H1 (cell line): Measurements from ENCODE around the gene PRSS22. TPM values are rescaled to one million over a fixed set of nuclear protein-coding genes. Genes with fewer than 3 reads are reported as not detected.

Experiments used
- CBX8 ChIP-seq: fragments of 300-800, 300-1000 bp; sonication (generic); IDR thresholded peaks from 2 replicates; pipeline ENCODE4 v1.7.1; 2016; ENCODE audit warnings: low read depth, low read length, borderline replicate concordance
- CREB1 ChIP-seq: IDR thresholded peaks from 2 replicates; pipeline ENCODE4 v1.6.1; 2012; ENCODE audit warnings: inconsistent platforms
- EGR1 ChIP-seq: IDR thresholded peaks from 2 replicates; pipeline ENCODE4 v1.6.1; 2011; ENCODE audit warnings: low read depth, low read length, borderline replicate concordance
- PHF8 ChIP-seq: fragments of 200-600 bp; sonication (generic); conservative IDR thresholded peaks from 2 replicates; pipeline ENCODE4 v1.7.1; 2012; ENCODE audit warnings: low read depth, mild to moderate bottlenecking, inconsistent platforms, low read length, moderate library complexity
- polyA plus RNA-seq, 7 experiments: library from polyadenylated mRNA; depleted of rRNA in 3 of 7; stranded (reverse) in 5 of 7; unstranded in 2 of 7; fragments of >200 nt in 5 of 7; fragments of 200-250 nt in 2 of 7; gene quantifications; 1 replicate in 5 of 7; 2 replicates in 1 of 7; 4 replicates in 1 of 7; pipeline versions ENCODE4 v1.2.1 to v1.2.3, GENCODE V29; 2011 to 2013; ENCODE audit warnings: missing spikeins in 2 of 7, mixed read lengths in 2 of 7
- total RNA-seq: library from RNA; stranded (reverse); fragmentation: NEBNext Ultra II Directional; extraction: Animal tissue kit (Norgen Biotek cat#: 25700); gene quantifications from 2 replicates; pipeline ENCODE4 v1.2.1, GENCODE V29; 2021
- TF ChIP-seq, protein P1 (sequence below): fragments of 300-600 bp; sonication (generic); IDR thresholded peaks from 2 replicates; pipeline ENCODE4 v1.7.1; 2012; ENCODE audit warnings: low read length, moderate library complexity, mild to moderate bottlenecking, inconsistent platforms; ENCODE audit not compliant: insufficient replicate concordance
- TF ChIP-seq, protein P2 (sequence below), 3 experiments: IDR thresholded peaks; 1 replicate in 2 of 3; 2 replicates in 1 of 3; pipeline versions ENCODE4 v1.5.1 to v1.6.1; 2011; ENCODE audit warnings: low read length in 3 of 3, mild to moderate bottlenecking in 3 of 3, inconsistent platforms in 2 of 3, low read depth in 1 of 3, moderate library complexity in 1 of 3; ENCODE audit not compliant: insufficient read depth in 1 of 3; ENCODE audit errors: control extremely low read depth in 1 of 3
- TF ChIP-seq, protein P3 (sequence below): IDR thresholded peaks from 2 replicates; pipeline ENCODE4 v1.6.1; 2012; ENCODE audit warnings: inconsistent platforms

PRSS22 gene
- total and polyA plus RNA-seq, 2 of the 8 experiments (the other 6 are each of a cell fraction or from before 2014, with no cell fraction given) = 4.0 to 4.4 TPM

DNA sequence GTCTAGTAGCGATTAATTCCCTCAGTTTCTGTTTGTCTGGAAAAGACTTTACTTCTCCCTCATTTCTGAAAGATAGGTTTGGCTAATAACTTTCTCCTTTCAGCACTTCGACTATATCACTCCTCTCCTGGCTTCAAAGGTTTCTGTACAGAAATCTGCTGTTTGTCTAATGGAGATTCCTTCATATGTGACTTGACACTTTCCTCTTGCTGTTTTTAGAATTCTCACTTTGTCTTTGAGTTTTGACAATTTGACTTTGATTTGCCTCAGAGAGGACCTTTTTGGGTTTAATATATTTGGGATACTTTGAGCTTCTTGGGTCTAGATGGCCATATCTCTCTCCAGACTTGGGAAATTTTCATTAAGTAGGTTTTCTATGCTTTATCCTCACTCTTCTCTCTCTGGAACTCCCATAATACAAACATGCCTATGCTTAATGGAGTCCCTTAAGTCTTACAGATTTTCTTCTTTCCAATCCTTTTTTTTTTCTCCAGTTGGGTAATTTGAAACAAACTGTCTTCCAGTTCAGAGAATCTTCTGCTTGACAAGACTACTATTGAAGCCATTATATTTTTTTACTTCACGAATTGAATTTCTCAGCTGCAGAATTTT, 48.7 kb downstream of the PRSS22 start (continued):
- TF ChIP-seq, protein P1, sequence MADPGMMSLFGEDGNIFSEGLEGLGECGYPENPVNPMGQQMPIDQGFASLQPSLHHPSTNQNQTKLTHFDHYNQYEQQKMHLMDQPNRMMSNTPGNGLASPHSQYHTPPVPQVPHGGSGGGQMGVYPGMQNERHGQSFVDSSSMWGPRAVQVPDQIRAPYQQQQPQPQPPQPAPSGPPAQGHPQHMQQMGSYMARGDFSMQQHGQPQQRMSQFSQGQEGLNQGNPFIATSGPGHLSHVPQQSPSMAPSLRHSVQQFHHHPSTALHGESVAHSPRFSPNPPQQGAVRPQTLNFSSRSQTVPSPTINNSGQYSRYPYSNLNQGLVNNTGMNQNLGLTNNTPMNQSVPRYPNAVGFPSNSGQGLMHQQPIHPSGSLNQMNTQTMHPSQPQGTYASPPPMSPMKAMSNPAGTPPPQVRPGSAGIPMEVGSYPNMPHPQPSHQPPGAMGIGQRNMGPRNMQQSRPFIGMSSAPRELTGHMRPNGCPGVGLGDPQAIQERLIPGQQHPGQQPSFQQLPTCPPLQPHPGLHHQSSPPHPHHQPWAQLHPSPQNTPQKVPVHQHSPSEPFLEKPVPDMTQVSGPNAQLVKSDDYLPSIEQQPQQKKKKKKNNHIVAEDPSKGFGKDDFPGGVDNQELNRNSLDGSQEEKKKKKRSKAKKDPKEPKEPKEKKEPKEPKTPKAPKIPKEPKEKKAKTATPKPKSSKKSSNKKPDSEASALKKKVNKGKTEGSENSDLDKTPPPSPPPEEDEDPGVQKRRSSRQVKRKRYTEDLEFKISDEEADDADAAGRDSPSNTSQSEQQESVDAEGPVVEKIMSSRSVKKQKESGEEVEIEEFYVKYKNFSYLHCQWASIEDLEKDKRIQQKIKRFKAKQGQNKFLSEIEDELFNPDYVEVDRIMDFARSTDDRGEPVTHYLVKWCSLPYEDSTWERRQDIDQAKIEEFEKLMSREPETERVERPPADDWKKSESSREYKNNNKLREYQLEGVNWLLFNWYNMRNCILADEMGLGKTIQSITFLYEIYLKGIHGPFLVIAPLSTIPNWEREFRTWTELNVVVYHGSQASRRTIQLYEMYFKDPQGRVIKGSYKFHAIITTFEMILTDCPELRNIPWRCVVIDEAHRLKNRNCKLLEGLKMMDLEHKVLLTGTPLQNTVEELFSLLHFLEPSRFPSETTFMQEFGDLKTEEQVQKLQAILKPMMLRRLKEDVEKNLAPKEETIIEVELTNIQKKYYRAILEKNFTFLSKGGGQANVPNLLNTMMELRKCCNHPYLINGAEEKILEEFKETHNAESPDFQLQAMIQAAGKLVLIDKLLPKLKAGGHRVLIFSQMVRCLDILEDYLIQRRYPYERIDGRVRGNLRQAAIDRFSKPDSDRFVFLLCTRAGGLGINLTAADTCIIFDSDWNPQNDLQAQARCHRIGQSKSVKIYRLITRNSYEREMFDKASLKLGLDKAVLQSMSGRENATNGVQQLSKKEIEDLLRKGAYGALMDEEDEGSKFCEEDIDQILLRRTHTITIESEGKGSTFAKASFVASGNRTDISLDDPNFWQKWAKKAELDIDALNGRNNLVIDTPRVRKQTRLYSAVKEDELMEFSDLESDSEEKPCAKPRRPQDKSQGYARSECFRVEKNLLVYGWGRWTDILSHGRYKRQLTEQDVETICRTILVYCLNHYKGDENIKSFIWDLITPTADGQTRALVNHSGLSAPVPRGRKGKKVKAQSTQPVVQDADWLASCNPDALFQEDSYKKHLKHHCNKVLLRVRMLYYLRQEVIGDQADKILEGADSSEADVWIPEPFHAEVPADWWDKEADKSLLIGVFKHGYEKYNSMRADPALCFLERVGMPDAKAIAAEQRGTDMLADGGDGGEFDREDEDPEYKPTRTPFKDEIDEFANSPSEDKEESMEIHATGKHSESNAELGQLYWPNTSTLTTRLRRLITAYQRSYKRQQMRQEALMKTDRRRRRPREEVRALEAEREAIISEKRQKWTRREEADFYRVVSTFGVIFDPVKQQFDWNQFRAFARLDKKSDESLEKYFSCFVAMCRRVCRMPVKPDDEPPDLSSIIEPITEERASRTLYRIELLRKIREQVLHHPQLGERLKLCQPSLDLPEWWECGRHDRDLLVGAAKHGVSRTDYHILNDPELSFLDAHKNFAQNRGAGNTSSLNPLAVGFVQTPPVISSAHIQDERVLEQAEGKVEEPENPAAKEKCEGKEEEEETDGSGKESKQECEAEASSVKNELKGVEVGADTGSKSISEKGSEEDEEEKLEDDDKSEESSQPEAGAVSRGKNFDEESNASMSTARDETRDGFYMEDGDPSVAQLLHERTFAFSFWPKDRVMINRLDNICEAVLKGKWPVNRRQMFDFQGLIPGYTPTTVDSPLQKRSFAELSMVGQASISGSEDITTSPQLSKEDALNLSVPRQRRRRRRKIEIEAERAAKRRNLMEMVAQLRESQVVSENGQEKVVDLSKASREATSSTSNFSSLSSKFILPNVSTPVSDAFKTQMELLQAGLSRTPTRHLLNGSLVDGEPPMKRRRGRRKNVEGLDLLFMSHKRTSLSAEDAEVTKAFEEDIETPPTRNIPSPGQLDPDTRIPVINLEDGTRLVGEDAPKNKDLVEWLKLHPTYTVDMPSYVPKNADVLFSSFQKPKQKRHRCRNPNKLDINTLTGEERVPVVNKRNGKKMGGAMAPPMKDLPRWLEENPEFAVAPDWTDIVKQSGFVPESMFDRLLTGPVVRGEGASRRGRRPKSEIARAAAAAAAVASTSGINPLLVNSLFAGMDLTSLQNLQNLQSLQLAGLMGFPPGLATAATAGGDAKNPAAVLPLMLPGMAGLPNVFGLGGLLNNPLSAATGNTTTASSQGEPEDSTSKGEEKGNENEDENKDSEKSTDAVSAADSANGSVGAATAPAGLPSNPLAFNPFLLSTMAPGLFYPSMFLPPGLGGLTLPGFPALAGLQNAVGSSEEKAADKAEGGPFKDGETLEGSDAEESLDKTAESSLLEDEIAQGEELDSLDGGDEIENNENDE = no peak
- TF ChIP-seq EGR1 (no peak), CBX8 (no peak), PHF8 (no peak), CREB1 (no peak)
- TF ChIP-seq, protein P2, sequence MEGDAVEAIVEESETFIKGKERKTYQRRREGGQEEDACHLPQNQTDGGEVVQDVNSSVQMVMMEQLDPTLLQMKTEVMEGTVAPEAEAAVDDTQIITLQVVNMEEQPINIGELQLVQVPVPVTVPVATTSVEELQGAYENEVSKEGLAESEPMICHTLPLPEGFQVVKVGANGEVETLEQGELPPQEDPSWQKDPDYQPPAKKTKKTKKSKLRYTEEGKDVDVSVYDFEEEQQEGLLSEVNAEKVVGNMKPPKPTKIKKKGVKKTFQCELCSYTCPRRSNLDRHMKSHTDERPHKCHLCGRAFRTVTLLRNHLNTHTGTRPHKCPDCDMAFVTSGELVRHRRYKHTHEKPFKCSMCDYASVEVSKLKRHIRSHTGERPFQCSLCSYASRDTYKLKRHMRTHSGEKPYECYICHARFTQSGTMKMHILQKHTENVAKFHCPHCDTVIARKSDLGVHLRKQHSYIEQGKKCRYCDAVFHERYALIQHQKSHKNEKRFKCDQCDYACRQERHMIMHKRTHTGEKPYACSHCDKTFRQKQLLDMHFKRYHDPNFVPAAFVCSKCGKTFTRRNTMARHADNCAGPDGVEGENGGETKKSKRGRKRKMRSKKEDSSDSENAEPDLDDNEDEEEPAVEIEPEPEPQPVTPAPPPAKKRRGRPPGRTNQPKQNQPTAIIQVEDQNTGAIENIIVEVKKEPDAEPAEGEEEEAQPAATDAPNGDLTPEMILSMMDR (IDR thresholded peaks at IDR 0.05; ENCODE audit: control extremely low read depth in 1 of 3, insufficient read depth in 1 of 3, low read depth in 1 of 3, low read length in 3 of 3) = no peak
- TF ChIP-seq, protein P3, sequence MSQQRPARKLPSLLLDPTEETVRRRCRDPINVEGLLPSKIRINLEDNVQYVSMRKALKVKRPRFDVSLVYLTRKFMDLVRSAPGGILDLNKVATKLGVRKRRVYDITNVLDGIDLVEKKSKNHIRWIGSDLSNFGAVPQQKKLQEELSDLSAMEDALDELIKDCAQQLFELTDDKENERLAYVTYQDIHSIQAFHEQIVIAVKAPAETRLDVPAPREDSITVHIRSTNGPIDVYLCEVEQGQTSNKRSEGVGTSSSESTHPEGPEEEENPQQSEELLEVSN = no peak
